Activated effector memory CD4-positive, alpha-beta T cell treated with anti-CD3 and anti-CD28 coated beads, Interleukin-2, amount 50 U/mL, for 16 hours (primary cell): Measurements from ENCODE around the gene PXMP4.
A peak's percentile ranks its signal among the peaks of the same experiment; 100 is the strongest.

Experiments used
- DNase-seq: peaks from one replicate; pipeline ENCODE4 v3.0.0-alpha.2; 2020

The PXMP4 gene

GRCh38 chr20:33681288-33681687 lies 38.8 kb downstream of the PXMP4 start:
- DNase-seq: no peak

GRCh38 chr20:33680686-33681085 lies 39.4 kb downstream of the PXMP4 start:
- no peak for DNase-seq

GRCh38 chr20:33679758-33680485 lies 40.2 kb downstream of the PXMP4 start:
- peak; percentile 79 for DNase-seq

- no peak for DNase-seq
Measured at GRCh38 chr20:33677991-33678702, 42.0 kb downstream of the PXMP4 start.

- no peak for DNase-seq
Measured at GRCh38 chr20:33676652-33677645, 43.2 kb downstream of the PXMP4 start.

- DNase-seq: no peak
Measured at GRCh38 chr20:33676121-33676520, 44.0 kb downstream of the PXMP4 start.

- DNase-seq: no peak
Measured at GRCh38 chr20:33675136-33675959, 44.8 kb downstream of the PXMP4 start.

GRCh38 chr20:33674294-33675135 lies 45.6 kb downstream of the PXMP4 start, which contains the start of gene NECAB3:
Gene NECAB3 (minus strand): TSS chr20:33674428. CDS start chr20:33674352, 76 bp downstream.
- DNase-seq: peak; percentile 88

- no peak for DNase-seq
Measured at GRCh38 chr20:33673410-33674293, 46.5 kb downstream of the PXMP4 start.

- DNase-seq: no peak
Measured at GRCh38 chr20:33673114-33673409, 47.0 kb downstream of the PXMP4 start.

- no peak for DNase-seq
Measured at GRCh38 chr20:33672426-33673113, 47.5 kb downstream of the PXMP4 start.

- no peak for DNase-seq
Measured at GRCh38 chr20:33671573-33672288, 48.4 kb downstream of the PXMP4 start.

- no peak for DNase-seq
Measured at GRCh38 chr20:33670715-33671499, 49.2 kb downstream of the PXMP4 start.

- DNase-seq: no peak
Measured at GRCh38 chr20:33669873-33670640, 50.1 kb downstream of the PXMP4 start.

GRCh38 chr20:33669224-33669623 lies 50.9 kb downstream of the PXMP4 start:
- no peak for DNase-seq

GRCh38 chr20:33668466-33669155 lies 51.5 kb downstream of the PXMP4 start:
- no peak for DNase-seq
